ENCODE results near the gene ALG9. TPM values are rescaled to one million over a fixed set of nuclear protein-coding genes. Genes with fewer than 3 reads are reported as not detected.

The ALG9 gene
- total RNA-seq, 1 experiment from 2014 or later: 23.7 TPM

GRCh38 chr11:111807076-111807475 is 64.3 kb downstream of the ALG9 start:
- Histone ChIP-seq H3K27ac (ENCODE audit: low read depth, low read length) (no peak overlapping the region), H3K4me2 (ENCODE audit: low read length) (no peak overlapping the region), H3K27me3 (ENCODE audit: insufficient read depth, low read length) (no peaks in the 10 kb centered on the region), H3K36me3 (ENCODE audit: control insufficient read depth in 1 of 2, insufficient read depth in 2 of 2, low read length in 2 of 2) (no peaks in the 10 kb centered on the region), H3K9me2 (ENCODE audit: insufficient read depth) (no peaks in the 10 kb centered on the region), H3K4me3 (replicated peaks in 1 of 2; ENCODE audit: low read depth in 1 of 2, low read length in 2 of 2) (no peak overlapping the region), H3K9me3 (ENCODE audit: control insufficient read depth in 1 of 2, insufficient read depth in 1 of 2, low read depth in 1 of 2, low read length in 2 of 2) (no peaks in the 10 kb centered on the region), H3K79me2 (ENCODE audit: insufficient read depth, low read length) (no peaks in the 10 kb centered on the region), H3K9ac (ENCODE audit: low read length) (no peak overlapping the region), H4K20me1 (ENCODE audit: insufficient read depth) (no peaks in the 10 kb centered on the region), H3K4me1 (ENCODE audit: control insufficient read depth in 1 of 2, insufficient read depth in 2 of 2, low read length in 2 of 2) (no peaks in the 10 kb centered on the region), H2AFZ (ENCODE audit: low read depth, low read length, poor library complexity, severe bottlenecking) (no peak overlapping the region)
- intact Hi-C loops (cut with micrococcal nuclease): no loop called here
- ChIA-PET CTCF (no interaction called here), POLR2A (no interaction called here), RAD21 (ENCODE audit: low non-redundant PET in 1 of 2, low total read pairs in 2 of 2, uncharacterized antibody in 2 of 2, unreplicated experiment in 2 of 2) (no interaction called here)
- no TSS peak for BruUV-seq (replicated peaks)
- DNase-seq (ENCODE audit: low read depth, low spot score) (no peak), ATAC-seq (no peak)
- TF ChIP-seq CBX3 (IDR thresholded peaks at IDR 0.05; ENCODE audit: low read depth) (no peak), ATF3 (IDR thresholded peaks at IDR 0.05) (no peak), POLR2A (IDR thresholded peaks at IDR 0.05; ENCODE audit: borderline replicate concordance, extremely low read depth, insufficient read depth, insufficient read length) (no peak), SIN3A (IDR thresholded peaks at IDR 0.05; ENCODE audit: low read depth) (no peak), SP1 (IDR thresholded peaks at IDR 0.05; ENCODE audit: low read depth) (no peak), EGR1 (IDR thresholded peaks at IDR 0.05; ENCODE audit: low read depth) (no peak), CEBPB (IDR thresholded peaks at IDR 0.05; ENCODE audit: low read depth) (no peak), EZH2 (IDR thresholded peaks at IDR 0.05) (no peak), FOSL1 (IDR thresholded peaks at IDR 0.05; ENCODE audit: low read depth) (no peak)
- TF ChIP-seq, protein P1, sequence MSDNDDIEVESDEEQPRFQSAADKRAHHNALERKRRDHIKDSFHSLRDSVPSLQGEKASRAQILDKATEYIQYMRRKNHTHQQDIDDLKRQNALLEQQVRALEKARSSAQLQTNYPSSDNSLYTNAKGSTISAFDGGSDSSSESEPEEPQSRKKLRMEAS (IDR thresholded peaks at IDR 0.05): no peak

DNA sequence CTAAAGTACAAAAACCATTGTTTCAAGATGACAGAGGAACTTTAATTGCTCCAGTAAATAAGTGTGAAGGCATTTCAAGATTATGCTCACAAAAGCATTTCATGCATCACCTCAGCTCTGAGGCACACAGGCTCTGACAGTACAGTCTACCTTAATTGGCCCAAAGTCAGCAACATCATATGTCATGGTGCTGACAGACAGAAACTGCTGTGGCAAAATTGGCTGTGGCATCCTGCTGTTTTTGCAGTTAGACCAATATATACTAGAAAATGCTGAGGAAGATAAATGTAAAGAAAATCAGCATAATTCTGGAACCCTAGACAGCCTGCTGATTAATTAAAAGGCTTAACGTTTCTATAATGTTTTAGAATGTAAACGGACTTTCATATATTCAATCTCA is 70.2 kb downstream of the ALG9 start:
- no peak overlapping the region for H3K27ac ChIP-seq (ENCODE audit: low read depth, low read length)

More for the DNA sequence above, 70.2 kb downstream of the ALG9 start:
- H3K4me3 ChIP-seq (replicated peaks in 1 of 2; ENCODE audit: low read depth in 1 of 2, low read length in 2 of 2): no peak overlapping the region
- ATAC-seq: no peak
- no peaks in the 10 kb centered on the region for H3K4me1 ChIP-seq (ENCODE audit: control insufficient read depth in 1 of 2, insufficient read depth in 2 of 2, low read length in 2 of 2)
- TF ChIP-seq SIN3A (IDR thresholded peaks at IDR 0.05; ENCODE audit: low read depth) (no peak), ELF1 (IDR thresholded peaks at IDR 0.05; ENCODE audit: borderline replicate concordance, low read depth) (no peak), CEBPB (IDR thresholded peaks at IDR 0.05; ENCODE audit: low read depth) (no peak), CBX3 (IDR thresholded peaks at IDR 0.05; ENCODE audit: low read depth) (no peak), EGR1 (IDR thresholded peaks at IDR 0.05; ENCODE audit: low read depth) (no peak), ZNF274 (IDR thresholded peaks at IDR 0.05; ENCODE audit: low read depth, low read length) (no peak), ZFX (IDR thresholded peaks at IDR 0.05) (no peak), TCF7L2 (IDR thresholded peaks at IDR 0.05; ENCODE audit: borderline replicate concordance, extremely low read depth, insufficient read depth, insufficient read length) (no peak), EZH2phosphoT487 (IDR thresholded peaks at IDR 0.05; ENCODE audit: borderline replicate concordance) (no peak), REST (IDR thresholded peaks at IDR 0.05; ENCODE audit: low read depth) (no peak), JUND (IDR thresholded peaks at IDR 0.05) (no peak), YY1 (IDR thresholded peaks at IDR 0.05; ENCODE audit: extremely low read depth, insufficient replicate concordance, low read depth, low read length) (no peak)
- TF ChIP-seq, protein P1 (IDR thresholded peaks at IDR 0.05): no peak
- H3K79me2 ChIP-seq (ENCODE audit: insufficient read depth, low read length): no peaks in the 10 kb centered on the region
- RAD21 ChIA-PET (ENCODE audit: low non-redundant PET in 1 of 2, low total read pairs in 2 of 2, uncharacterized antibody in 2 of 2, unreplicated experiment in 2 of 2): no interaction called here
- CTCF ChIA-PET: no interaction called here
- 0 out of 4 replicates have a peak, but pooled peaks cover 0 to 1% of the 10 kb centered on the region in 2 experiments for H3K36me3 ChIP-seq (ENCODE audit: control insufficient read depth in 1 of 2, insufficient read depth in 2 of 2, low read length in 2 of 2)
- no peak overlapping the region for H3K9ac ChIP-seq (ENCODE audit: low read length)
- no peaks in the 10 kb centered on the region for H3K9me3 ChIP-seq (ENCODE audit: control insufficient read depth in 1 of 2, insufficient read depth in 1 of 2, low read depth in 1 of 2, low read length in 2 of 2)
- DNase-seq (ENCODE audit: low read depth, low spot score): no peak
- intact Hi-C loops (cut with micrococcal nuclease): no loop called here
- H4K20me1 ChIP-seq (ENCODE audit: insufficient read depth): no peaks in the 10 kb centered on the region
- H3K9me2 ChIP-seq (ENCODE audit: insufficient read depth): no peaks in the 10 kb centered on the region
- no peak overlapping the region for H3K4me2 ChIP-seq (ENCODE audit: low read length)
- POLR2A ChIA-PET: no interaction called here
- no peak overlapping the region for H2AFZ ChIP-seq (ENCODE audit: low read depth, low read length, poor library complexity, severe bottlenecking)
- H3K27me3 ChIP-seq (ENCODE audit: insufficient read depth, low read length): no peaks in the 10 kb centered on the region
- no TSS peak for BruUV-seq (replicated peaks)

Measured in HCT116 (cell line).